Measurements from ENCODE around the gene NRG2. TPM values are rescaled to one million over a fixed set of nuclear protein-coding genes. Genes with fewer than 3 reads are reported as not detected.

The NRG2 gene
- total RNA-seq, 4 donors from 2014 or later, result 4.1 to 13.2 (median 7.0) TPM

DNA sequence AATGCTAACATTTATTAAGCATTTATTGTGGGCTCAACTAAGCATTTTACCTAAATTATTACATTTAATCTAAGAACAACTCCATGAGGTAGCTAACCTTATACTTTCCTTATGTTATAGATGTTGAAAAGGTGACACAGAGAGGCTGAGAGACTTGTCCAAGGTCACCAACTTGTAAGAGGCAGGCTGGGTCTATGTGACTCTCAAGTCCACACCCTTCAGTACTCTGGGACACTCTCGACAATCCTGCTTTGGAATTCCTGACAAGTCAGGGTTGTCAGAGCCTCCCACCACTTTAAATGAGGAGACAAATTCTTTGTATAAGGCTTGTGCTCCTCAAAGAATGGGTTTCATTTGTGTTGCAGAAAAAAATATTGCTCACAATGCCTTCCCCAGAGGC lies 67.2 kb downstream of the NRG2 start:
- TF ChIP-seq, protein P1, sequence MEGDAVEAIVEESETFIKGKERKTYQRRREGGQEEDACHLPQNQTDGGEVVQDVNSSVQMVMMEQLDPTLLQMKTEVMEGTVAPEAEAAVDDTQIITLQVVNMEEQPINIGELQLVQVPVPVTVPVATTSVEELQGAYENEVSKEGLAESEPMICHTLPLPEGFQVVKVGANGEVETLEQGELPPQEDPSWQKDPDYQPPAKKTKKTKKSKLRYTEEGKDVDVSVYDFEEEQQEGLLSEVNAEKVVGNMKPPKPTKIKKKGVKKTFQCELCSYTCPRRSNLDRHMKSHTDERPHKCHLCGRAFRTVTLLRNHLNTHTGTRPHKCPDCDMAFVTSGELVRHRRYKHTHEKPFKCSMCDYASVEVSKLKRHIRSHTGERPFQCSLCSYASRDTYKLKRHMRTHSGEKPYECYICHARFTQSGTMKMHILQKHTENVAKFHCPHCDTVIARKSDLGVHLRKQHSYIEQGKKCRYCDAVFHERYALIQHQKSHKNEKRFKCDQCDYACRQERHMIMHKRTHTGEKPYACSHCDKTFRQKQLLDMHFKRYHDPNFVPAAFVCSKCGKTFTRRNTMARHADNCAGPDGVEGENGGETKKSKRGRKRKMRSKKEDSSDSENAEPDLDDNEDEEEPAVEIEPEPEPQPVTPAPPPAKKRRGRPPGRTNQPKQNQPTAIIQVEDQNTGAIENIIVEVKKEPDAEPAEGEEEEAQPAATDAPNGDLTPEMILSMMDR (IDR thresholded peaks at IDR 0.05; ENCODE audit: low read depth), result no peak

DNA sequence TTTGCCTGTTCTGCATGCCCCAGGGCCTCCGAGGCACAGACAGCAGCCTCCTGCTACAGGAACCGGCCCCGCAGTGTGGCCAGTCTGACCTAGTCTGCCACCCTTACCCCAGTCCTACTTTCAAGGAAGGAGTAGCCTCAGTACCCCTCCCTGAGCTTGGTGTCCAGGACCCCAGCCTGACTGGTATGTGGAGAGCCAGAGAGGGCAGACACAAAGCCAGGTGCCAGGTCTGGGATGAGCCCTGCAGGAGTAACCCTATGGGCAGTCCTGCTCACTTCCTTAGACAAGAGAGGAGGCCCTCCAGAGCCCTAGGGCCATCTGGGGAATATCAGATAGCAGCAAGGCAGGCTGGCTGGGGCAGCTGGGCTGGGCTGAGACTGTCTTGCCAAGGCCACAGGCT lies 67.8 kb downstream of the NRG2 start:
- TF ChIP-seq, protein P1 (IDR thresholded peaks at IDR 0.05; ENCODE audit: low read depth), result no peak

DNA sequence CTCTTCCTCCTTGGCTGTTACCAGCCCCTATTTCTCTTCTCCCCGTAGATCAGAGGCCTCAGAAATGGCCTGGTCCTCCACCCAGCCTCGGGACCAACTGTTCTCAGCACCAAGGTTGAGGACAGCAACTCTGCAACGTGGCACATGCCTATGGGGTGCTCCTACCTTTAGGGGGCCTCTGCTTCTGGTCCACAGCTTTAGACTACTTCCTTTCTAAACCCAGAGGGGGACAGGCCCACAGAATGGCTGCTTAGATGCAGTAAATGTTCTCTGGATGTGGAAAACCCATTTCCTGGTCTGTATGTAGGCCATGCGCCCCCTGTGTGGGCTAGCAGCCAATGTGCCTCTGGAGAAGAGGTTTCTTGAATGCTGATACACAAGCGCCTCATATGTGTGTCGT lies 68.4 kb downstream of the NRG2 start:
- TF ChIP-seq, protein P1 (IDR thresholded peaks at IDR 0.05; ENCODE audit: low read depth), result no peak

DNA sequence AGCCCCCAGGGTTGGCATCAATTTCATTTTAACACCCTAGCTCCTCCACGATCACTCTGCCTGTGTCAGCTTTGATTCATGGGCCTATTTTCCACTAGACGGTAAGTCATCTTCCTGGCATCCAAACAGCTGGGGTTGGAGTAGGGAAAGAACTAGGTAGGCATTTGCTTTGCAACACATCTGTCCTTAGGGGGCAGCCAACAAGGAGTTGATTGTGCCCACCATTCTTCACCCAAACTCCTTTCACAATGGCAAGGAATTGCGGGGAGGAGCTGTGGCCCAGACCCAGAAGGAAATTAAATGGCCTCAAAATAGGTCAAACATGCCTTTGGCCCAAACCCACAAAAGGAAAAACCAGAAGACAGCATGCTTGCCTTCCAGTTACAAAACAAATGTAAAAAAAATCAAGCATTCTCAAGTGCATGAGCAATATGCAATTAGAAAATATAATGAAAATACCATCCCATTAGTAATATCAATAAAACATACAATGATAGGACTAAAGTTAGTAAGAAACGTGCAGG lies 71.8 kb downstream of the NRG2 start:
- TF ChIP-seq, protein P1 (IDR thresholded peaks at IDR 0.05; ENCODE audit: low read depth), result no peak

DNA sequence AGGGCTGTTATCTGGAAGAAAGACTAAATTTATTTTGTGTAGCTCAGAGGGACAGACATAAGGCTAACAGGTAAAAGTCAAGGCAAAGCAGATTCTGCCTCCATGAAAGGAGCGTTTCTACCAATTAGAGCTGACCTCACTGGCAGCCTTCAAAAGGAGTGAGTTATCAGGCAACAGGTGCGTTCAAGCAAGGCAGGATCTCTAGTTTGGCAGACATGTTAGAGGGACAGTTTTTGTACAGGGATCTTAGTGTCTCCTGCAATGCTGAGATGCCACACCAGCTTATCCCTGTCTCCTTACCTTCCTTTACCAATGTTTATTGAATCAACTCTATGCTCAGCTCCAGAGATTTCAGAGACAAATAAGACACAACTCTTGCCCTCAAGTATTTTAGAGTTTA lies 73.8 kb downstream of the NRG2 start:
- TF ChIP-seq, protein P1 (IDR thresholded peaks at IDR 0.05; ENCODE audit: low read depth), result no peak

DNA sequence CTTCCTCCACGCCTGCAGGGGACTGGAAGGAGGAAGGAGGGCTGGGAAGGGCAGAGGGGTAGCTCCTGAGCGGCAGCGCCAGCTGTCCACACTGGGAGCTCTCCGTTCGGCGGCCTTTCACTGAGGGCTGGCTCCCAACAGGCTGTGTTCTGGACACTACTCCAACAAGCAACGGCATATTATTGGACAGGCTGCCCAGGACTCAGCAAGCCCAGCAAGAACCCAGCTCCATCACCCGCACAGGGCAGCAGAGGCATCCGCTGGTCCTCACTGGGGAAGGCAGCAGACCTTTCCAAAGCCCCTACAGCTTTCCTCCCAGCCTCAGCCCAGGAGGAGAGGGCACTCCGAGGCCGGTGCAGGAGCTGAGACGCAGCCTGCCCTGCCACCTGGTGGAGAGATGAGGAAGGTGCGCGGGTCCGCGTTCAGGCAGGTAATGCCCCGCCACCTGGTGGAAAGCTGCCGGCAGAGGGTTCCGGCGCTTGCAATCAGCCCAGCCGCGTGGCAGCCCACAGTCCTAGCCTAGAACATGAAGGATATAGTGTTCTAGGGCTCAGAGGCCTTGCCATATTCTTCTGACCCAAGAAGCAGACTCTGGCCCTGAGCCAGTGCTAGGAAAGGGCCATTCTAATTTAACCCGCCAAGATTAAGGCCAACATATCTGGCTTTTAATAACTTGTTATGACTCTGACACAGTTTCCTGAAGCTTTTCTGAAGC lies 74.4 kb downstream of the NRG2 start:
- TF ChIP-seq, protein P1 (IDR thresholded peaks at IDR 0.05; ENCODE audit: low read depth), result no peak

DNA sequence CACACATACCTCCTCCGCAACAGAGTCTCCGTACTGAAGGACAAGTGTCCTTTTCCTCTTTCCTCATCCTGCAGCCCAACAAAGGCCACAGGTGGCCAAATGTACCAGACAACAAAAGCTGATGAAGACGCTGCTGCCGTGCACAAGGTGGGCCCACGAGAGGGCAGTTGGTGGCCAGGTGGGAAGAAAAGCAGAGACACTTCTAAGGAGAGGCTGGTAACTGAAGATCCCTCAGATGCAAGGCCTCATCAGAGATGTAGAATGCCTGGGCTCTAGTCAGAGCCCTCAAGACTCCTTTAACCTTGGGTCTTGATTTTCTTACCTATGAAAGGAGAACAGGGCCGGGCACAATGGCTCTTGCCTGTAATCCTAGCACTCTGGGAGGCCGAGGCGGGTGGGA lies 75.7 kb downstream of the NRG2 start:
- TF ChIP-seq, protein P1 (IDR thresholded peaks at IDR 0.05; ENCODE audit: low read depth), result no peak
